Activated CD8-positive, alpha-beta T cell treated with anti-CD3 and anti-CD28 coated beads for 36 hours (primary cell): ENCODE results near the gene LARGE2. TPM values are rescaled to one million over a fixed set of nuclear protein-coding genes. Genes with fewer than 3 reads are reported as not detected.
"Not testable (repeated sequence)": the region's sequence is repeated elsewhere in the genome, so short reads cannot be mapped to it uniquely, and the experiment has no call there.

Experiments
- ATAC-seq: fragments of 200-7000 bp; cut with Tn5 transposase; one replicate; pipeline ENCODE4 v1.10.0; 2021; ENCODE audit warnings: mild to moderate bottlenecking, moderate library complexity
- CTCF ChIA-PET: fragments of 350-600 bp; sonication (Branson Sonifier 250); formaldehyde crosslinking; loops from one replicate; lab custom pipeline; 2021; ENCODE audit warnings: antibody characterized with exemption; lab: Charles Lee
- POLR2A ChIA-PET: fragments of 350-600 bp; sonication (Branson Sonifier 250); formaldehyde crosslinking; loops from one replicate; lab custom pipeline; 2021; ENCODE audit warnings: antibody characterized with exemption; lab: Charles Lee
- DNase-seq: peaks from one replicate; pipeline ENCODE4 v3.0.0-alpha.2; 2020
- H3K27ac Mint-ChIP-seq: one replicate; pipeline ENCODE4 v1.8.0; 2021; ENCODE audit warnings: mild to moderate bottlenecking, mixed read lengths
- H3K27me3 Mint-ChIP-seq: one replicate; pipeline ENCODE4 v1.8.0; 2021; ENCODE audit warnings: mixed read lengths
- H3K36me3 Mint-ChIP-seq: one replicate; pipeline ENCODE4 v1.8.0; 2021; ENCODE audit warnings: low read depth, mixed read lengths
- H3K4me1 Mint-ChIP-seq: one replicate; pipeline ENCODE4 v1.8.0; 2021; ENCODE audit warnings: low read depth, mixed read lengths
- H3K4me3 Mint-ChIP-seq: one replicate; pipeline ENCODE4 v1.8.0; 2021; ENCODE audit warnings: mild to moderate bottlenecking, moderate library complexity, mixed read lengths
- H3K9me3 Mint-ChIP-seq: one replicate; pipeline ENCODE4 v1.8.0; 2021; ENCODE audit warnings: mixed read lengths
- CTCF ChIP-seq: fragments of 200-600 bp; IDR thresholded peaks from one replicate; pipeline ENCODE4 v1.8.0; 2022; ENCODE audit warnings: antibody characterized with exemption, mild to moderate bottlenecking
- intact Hi-C: fragments of 100-400 bp; cut with micrococcal nuclease; formaldehyde crosslinking; loops from one replicate; pipeline ENCODE4 v1.10.0; 2022
- total RNA-seq, 2 experiments: library from RNA; stranded (reverse); gene quantifications; one replicate each; pipeline ENCODE4 v1.2.3, GENCODE V29; 2021

Gene LARGE2
- total RNA-seq, 2 experiments from 2014 or later = 0.70 to 1.1 TPM

GRCh38 chr11:45904309-45904915, 18.0 kb upstream of the LARGE2 start:
- no peak overlapping the region for H3K4me3 Mint-ChIP-seq

GRCh38 chr11:45905095-45905494, 17.4 kb upstream of the LARGE2 start:
- ChIA-PET CTCF (no interaction called here), POLR2A (no interaction called here)
- no peak for DNase-seq
- intact Hi-C loops = no loop called here
- H3K36me3 Mint-ChIP-seq = no peaks in the 10 kb centered on the region
- no peak overlapping the region for H3K4me3 Mint-ChIP-seq
- ATAC-seq = no peak
- H3K27ac Mint-ChIP-seq = no peak overlapping the region
- peaks cover 3% of the 10 kb centered on the region for H3K27me3 Mint-ChIP-seq
- H3K4me1 Mint-ChIP-seq = peaks cover 10% of the 10 kb centered on the region
- H3K9me3 Mint-ChIP-seq = no peaks in the 10 kb centered on the region
- no peak for TF ChIP-seq CTCF

More at GRCh38 chr11:45904309-45904915, 18.0 kb upstream of the LARGE2 start:
- intact Hi-C loops = no loop called here
- no peaks in the 10 kb centered on the region for H3K9me3 Mint-ChIP-seq
- H3K27ac Mint-ChIP-seq = no peak overlapping the region
- H3K4me1 Mint-ChIP-seq = peaks cover 10% of the 10 kb centered on the region
- ATAC-seq (no peak), DNase-seq (no peak)
- H3K27me3 Mint-ChIP-seq = peaks cover 3% of the 10 kb centered on the region
- H3K36me3 Mint-ChIP-seq = no peaks in the 10 kb centered on the region
- POLR2A ChIA-PET = no interaction called here
- TF ChIP-seq CTCF = no peak
- CTCF ChIA-PET = no interaction called here

GRCh38 chr11:45905576-45905975, 16.9 kb upstream of the LARGE2 start:
- CTCF ChIA-PET, H3K9me3 Mint-ChIP-seq, H3K27ac Mint-ChIP-seq, H3K4me3 Mint-ChIP-seq, DNase-seq, H3K4me1 Mint-ChIP-seq, intact Hi-C loops, H3K27me3 Mint-ChIP-seq, POLR2A ChIA-PET, ATAC-seq, H3K36me3 Mint-ChIP-seq: not testable (repeated sequence)

- Mint-ChIP-seq H3K27ac (no peak overlapping the region), H3K4me3 (no peak overlapping the region), H3K4me1 (peaks cover 6% of the 10 kb centered on the region), H3K27me3 (no peaks in the 10 kb centered on the region), H3K9me3 (no peaks in the 10 kb centered on the region), H3K36me3 (peaks cover 3% of the 10 kb centered on the region)
- intact Hi-C loops = no loop called here
- POLR2A ChIA-PET = no interaction called here
- no peak for TF ChIP-seq CTCF
- ATAC-seq (peak; percentile 43), DNase-seq (no peak)
- CTCF ChIA-PET = no interaction called here
Measured at GRCh38 chr11:45906096-45906682, 16.3 kb upstream of the LARGE2 start.

- no peak for TF ChIP-seq CTCF
- H3K9me3 Mint-ChIP-seq = no peaks in the 10 kb centered on the region
- no peak within 1 kb of the TSS for H3K4me3 Mint-ChIP-seq
- peaks cover 4% of the 10 kb centered on the region for H3K36me3 Mint-ChIP-seq
- ChIA-PET POLR2A (no interaction called here), CTCF (no interaction called here)
- DNase-seq = no peak
- H3K27me3 Mint-ChIP-seq = no peaks in the 10 kb centered on the region
- no peak within 1 kb of the TSS for H3K27ac Mint-ChIP-seq
- intact Hi-C loops = no loop called here
- ATAC-seq = no peak
- peaks cover 6% of the 10 kb centered on the region for H3K4me1 Mint-ChIP-seq
Measured at GRCh38 chr11:45906965-45907611, 15.4 kb upstream of the LARGE2 start, which contains the start of gene FREY1. Gene FREY1 (minus strand): TSS chr11:45907271. CDS start chr11:45907245, 26 bp downstream.
